ENCODE data around the gene MRPL38.
"Not testable (repeated sequence)": the region's sequence is repeated elsewhere in the genome, so short reads cannot be mapped to it uniquely, and the experiment has no call there.

MRPL38 gene

DNA sequence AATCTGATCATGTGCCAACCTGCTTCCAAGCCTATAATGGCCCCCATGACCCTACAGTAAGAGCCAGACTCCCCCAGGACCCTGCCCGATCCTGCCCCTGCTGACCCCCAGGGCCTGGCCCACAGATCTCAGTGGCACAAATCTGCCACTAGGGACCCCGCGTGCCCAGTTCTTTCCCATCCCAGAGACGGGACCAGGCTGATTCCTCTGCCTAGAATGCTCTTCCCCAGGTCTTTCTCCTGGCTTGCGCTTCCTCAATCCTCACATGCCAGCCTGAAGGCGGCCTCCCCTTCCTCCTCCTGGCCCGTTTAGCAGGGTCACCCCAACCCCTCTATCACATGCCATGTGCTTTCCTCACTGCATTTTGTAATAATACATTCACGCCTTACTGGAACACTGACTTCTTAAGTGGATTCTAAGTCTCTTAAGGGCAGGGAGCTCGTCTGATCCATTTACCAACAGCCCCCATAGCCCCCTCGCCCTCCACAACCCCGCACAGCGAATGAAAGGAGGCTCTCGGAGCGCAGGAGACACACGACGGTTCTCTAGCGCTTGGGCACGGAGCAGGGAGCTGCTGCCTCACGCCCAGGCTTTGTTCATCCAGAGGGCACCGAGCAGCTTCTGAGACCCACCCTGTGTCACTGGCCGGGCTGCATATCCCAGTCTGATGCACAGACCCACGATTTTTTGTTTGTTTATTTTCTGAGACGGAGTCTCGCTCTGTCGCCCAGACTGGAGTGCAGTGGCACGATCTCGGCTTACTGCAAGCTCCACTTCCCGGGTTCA is 9.1 kb downstream of the MRPL38 start:
- DNase-seq: no peak

DNA sequence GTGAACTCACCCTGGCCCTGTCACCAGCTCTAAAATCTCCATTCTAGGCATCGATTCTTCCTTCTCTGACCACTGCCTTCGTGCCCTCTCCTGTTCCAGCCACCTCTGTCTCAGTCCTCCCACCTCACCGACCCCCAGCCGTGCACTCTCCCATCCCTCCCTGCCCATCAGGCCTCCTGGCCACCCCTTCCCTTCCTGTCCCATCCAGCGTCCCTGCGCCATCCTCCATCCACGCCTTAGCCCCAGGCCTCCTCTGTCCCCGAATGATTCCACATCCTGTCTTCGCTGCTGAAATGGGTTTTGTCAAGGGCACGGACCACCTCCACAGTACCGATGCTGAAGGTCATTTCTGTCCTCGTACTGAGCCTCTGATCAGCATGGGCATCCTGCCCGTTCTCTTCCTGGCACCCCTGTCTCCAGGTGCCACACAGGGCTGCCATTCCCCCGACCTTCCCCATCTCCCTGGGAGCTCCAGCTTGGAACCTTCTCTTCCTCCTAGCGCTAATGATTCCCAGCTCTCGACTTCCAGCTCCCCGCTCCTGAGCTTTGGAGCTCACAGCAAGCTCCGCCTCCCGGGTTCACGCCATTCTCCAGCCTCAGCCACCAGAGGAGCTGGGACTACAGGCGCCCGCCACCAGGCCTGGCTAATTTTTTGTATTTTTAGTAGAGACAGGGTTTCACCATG is 10.5 kb downstream of the MRPL38 start:
- DNase-seq: no peak

DNA sequence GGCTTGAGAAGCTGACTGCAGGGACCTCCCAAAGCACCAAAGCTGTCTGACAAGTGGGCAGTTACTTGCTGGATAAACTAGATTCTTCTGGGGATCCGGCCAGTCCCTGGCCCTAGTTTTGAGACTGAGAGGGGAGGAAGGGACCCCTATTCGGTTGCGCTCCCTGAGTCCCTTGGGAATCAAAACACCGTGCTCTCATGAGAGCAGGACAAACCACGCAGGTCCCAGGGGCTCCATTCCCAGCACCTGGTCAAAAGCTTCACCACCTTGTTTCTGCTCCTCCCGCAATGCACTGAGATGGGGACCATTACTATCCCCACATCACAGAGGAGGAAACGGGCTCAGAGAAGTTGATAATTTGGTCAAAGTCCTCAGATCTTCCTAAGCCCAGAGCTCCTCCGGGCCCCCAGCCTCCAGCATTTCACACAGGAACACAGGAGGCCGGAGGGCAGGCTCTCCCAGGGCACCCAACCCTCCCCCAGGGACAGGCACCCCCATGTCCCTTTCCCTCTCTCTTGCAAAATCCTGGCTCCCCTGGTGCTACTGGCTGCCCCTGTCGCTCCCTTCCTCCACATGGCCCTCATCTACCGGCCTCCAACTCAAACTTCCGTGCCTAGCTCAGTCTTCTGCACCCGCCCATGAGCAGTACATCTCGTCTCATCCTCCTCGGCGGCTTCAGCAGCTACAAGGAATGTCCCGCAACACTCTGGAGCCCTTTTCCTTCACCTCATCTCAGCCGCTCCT is 11.2 kb downstream of the MRPL38 start:
- DNase-seq: no peak

GRCh38 chr17:75892556-75893224 is 12.0 kb downstream of the MRPL38 start:
- no peak for DNase-seq

GRCh38 chr17:75891605-75892555 is 12.8 kb downstream of the MRPL38 start:
- no peak for DNase-seq

DNA sequence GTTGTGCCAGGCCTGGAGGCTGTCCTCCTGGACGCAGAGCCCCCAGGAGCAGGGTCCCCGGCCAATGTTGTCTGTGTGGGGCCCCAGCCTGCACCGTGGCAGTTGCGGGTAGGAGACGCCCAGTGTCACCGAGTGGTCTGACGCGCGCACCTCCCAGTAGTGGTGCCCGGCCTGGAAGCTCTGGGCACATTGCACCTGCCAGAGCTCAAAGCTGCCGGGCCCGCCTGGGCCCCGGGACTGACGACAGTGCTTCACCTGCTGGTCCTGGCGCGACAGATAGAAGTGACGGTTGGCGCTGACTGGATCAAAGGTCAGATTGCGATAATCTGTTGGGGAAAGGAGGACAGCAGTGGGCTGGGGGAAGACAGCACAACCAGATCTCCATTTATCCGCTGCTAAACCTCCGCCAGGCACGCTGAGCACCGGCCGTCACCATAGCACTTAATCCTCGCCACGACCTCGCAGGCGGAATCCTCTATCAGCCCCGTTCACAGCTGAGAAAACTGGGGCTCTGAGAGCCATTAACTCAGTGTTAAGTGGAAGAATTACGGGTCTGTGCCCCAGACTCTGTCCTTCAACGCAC is 13.6 kb downstream of the MRPL38 start:
- no peak for DNase-seq

GRCh38 chr17:75889454-75889853 is 15.2 kb downstream of the MRPL38 start:
- DNase-seq: no peak

DNA sequence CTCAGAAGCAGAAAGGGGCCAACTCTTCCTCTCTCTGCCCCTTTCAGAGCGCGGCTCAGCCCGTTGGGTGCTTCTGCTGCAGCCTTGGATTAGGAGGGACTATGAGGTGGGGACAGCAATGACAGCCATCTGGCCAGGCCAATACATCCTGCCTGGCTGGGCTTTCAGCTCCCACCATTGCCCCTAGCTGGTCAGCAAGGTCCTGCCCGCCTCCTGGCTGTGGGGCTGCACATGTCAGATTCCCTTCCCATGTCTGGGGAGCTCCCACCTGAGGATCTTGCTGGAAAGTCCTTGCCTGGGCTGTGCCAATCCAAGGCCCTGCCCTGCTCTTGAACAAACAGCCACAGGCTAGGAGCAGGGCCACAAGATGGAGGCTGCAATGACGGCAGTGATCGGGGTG is 16.2 kb downstream of the MRPL38 start:
- no peak for DNase-seq

DNA sequence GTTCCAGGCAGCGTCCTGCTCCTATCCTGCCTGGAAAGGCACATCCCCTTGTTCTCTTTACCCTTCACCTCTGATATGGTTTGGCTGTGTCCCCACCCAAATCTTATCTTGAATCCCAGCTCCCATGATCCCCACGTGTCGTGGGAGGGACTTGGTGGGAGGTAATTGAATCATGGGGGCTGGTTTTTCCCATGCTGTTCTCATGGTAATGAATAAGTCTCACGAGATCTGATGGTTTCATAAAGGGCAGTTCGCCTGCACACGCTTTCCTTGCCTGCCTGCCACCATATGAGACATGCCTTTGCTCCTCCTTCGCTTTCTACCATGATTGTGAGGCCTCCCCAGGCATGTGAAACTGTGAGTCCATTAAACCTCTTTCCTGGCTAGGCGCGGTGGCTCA is 18.8 kb downstream of the MRPL38 start:
- not testable (repeated sequence) for DNase-seq

- no peak for DNase-seq
These were observed 19.3 kb downstream of the MRPL38 start for GRCh38 chr17:75885431-75885830.

GRCh38 chr17:75881678-75882454 is 22.8 kb downstream of the MRPL38 start:
- peak; percentile 34 for DNase-seq

DNA sequence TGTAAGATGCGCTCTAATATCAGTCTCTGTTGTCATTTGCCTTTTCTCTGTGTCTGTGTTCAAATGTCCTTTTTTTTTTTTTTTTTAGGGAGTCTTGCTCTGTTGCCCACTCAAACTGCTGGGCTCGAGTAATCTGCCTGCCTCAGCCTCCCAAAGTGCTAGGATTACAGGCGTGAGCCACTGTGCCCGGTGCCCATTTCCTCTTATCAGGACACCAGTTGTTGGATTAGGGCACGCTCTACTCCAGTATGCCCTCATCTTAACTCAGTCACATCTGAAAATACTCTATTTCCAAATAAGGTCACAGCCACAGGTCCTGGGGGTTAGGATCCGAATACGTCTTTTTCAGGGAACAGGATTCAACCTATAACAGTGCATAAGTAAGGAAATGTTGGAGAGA is 24.4 kb downstream of the MRPL38 start:
- no peak for DNase-seq

DNA sequence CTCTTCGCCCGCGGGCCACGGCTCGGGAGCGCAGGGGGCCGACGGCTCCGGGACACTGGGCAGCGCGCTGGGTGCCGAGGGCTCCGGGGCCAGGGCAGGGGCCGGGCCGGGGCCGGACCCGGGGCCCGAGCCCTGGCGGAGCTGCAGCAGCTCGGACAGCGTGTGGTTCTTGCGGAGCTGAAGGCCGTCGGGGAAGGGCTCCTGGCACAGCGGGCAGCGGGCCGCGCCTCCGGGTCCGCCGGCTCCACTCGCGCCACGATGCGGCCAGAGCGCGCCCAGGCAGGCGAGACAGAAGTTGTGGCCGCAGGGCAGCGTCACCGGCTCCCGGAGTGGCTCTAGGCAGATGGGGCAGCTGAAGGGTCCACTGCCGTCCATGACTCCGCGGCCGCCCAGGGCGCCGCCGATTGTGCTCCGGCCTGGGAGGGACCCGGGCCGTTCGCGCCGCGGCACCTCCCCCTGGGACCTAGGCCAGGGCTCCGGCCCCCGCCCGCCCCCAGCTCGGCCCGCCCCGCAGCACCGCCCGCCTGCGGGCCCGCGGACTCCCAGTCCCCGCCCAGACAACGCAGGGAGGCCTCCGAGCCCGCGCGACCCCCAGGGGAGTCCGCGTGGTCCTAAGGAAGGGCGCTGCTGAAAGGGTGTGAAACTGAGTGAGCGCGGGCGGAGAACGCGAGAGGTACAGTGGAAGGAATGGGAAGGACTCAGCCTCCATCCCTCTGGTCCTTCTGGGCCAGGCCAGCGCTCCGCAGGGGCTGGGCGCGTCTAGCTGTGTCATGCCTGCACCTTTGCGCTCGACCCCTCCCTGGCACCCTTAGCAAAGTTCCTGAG is 26.3 kb downstream of the MRPL38 start, which contains the start of gene TRIM47:
Gene TRIM47, minus strand, starts transcription at position 408 of the 825 bp plus-strand sequence. Its CDS starts 33 bp downstream, at position 375.
- no peak for DNase-seq

DNA sequence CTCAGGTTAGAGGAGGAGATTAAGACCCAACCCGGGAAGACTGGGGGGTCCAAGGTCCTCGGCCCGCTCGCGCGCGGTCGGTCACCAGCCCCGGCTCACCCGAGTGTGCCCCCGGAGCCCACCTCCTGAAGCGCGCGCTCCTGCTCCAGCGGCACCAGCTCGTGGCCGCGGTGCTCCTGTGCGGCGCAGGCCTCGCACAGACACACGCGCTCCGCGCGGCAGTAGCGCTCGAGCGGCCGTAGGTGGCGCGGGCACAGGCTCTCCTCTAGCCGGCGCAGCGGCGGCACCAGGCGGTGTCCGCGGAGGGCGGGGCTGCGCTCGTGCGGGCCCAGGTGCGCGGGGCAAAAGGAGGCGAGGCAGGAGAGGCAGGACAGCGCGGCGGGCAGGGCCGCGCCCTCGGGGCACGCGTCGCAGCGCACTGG is 26.9 kb downstream of the MRPL38 start:
- peak; percentile 77 for DNase-seq

DNA sequence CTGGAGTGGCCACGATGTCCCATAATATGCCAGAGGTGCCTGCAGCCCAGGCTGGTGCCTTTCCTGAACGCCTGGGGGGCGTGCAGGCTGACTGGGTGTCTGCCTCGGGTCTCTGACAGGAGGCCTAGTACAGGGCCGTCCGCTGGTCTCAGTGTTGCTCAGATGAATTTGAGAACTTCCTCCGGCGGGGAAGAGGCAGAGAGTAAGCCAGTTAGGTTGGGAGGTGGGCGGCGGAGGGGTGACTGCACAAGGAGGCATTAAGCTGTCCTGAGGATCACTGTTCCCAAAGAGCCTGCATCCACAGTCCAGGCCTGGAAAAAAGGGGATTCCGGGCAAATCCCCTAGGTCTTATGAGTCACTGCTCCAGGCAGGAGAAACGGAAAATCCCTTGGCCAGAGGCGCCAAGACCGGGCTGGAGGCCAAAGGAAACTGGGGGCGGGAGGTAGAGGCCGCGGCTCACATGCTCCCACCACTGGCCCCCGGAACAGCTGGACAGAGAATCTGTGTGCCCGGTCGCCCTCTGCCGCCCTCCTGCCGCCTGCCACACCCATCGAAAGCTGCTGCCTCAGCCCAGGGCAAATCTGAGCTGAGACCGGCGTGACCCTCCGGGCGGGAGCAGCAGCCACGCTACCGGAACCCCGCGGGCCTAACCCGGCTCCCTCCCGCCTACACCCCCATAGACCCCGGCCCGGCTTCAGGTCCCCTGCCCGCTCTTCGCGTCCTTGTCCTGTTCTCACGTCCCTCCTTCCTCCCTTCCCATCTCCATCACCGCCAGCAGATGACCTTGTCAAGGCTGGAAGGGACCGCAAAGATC is 27.5 kb downstream of the MRPL38 start:
- DNase-seq: no peak

DNA sequence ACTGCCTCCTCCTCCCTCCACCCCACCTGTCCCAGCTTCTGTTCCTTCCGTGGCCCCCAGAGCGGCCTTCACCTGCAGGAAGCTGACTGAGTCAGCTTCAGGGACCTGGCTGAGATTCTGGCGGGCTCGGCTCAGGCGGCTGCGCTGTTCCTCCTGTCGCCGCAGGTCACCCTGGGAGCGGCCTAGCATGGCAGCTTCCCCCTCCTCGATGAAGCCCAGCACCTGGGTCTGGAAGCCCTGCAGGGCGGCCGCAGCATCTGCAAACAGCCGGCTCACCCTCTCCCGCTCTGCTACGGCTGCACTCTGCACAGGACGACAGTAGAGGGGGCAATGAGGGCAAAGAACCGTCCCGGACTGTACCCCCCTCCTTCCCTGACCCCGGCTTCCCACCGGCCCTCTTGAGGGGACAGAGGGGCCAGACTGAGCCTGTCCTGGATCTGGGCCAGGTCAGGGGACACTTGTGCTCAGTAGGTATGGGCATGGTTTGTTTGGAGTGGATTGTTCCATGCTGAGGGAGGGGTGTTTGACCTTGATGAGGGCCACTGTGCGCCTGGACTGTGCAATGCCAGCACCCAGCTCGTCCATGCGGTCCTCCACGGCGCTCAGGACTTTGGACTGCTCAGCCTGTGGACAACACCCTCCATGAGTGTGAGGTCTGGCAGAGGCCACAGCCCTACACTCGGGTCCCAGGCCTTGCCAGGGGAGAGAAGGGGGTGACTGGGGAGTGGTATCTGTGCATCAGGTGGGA is 28.3 kb downstream of the MRPL38 start:
- peak; percentile 82 for DNase-seq

DNA sequence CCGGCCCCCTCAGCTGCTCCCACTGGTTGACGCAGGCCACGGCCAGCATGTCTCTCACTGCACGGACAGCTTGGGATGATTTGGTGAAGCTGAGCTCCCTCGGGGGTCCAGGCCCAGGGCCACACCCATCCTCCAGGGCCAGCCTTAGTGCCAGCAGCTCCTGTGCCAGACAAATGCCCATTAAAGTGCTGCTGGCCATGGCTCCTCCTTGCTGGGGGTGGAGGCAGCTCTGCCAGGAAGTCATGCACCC is 28.8 kb downstream of the MRPL38 start:
- no peak for DNase-seq

DNA sequence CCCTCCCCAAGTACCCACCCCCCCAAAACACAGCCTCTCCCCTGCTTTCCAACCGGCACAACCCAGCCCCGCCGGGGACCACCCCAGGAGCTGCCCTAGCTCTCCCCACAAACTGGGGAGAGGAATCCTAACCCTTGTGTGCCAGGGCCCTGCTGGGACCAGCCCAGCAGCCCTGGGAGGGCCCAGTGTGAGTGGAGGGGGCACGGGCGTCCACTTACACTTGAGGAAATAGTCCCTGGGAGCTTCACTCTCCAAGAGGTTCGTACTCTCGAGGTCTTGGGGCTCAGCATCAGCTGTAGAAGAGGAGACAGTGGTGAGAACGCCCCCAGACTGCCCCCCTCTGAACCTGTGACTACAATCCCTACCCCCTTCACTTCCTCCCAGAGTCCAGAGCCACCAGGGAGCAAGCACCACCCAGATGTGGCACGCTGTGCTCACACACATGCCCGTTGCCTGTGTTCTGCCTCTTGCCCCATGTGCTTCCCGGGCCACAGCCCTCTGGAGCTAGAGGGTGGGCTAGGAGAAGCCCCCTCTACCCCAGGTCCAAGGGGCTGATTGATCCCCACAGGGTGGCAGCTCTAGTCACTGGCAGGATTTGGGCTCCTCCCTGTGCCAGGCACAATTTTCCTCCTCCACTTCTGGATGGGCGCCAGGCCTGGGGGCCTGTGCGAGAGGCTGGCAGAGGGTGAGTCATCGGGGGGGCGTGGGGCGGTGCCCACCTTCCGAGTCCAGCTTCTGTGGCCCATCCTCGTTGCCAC is 29.3 kb downstream of the MRPL38 start:
- no peak for DNase-seq
